ENCODE data around the gene SHFL.

SHFL gene

GRCh38 chr19:10110076-10110971, 24.2 kb downstream of the SHFL start:
- FAIRE-seq = no peak

- FAIRE-seq = no peak
Measured at GRCh38 chr19:10110972-10111317, 24.8 kb downstream of the SHFL start.

GRCh38 chr19:10111405-10111811, 25.3 kb downstream of the SHFL start, which contains the start of gene P2RY11:
Gene P2RY11 (plus strand): TSS chr19:10111693. CDS start chr19:10111722, 29 bp downstream.
- no peak for FAIRE-seq

- no peak for FAIRE-seq
Measured at GRCh38 chr19:10112037-10112761, 26.1 kb downstream of the SHFL start.

GRCh38 chr19:10112895-10113591, 26.9 kb downstream of the SHFL start:
- FAIRE-seq = no peak

- FAIRE-seq = no peak
Measured at GRCh38 chr19:10113592-10113963, 27.5 kb downstream of the SHFL start.

- no peak for FAIRE-seq
Measured at GRCh38 chr19:10113964-10114650, 28.0 kb downstream of the SHFL start.

- no peak for FAIRE-seq
Measured at GRCh38 chr19:10114651-10115391, 28.7 kb downstream of the SHFL start.

- no peak for FAIRE-seq
Measured at GRCh38 chr19:10115392-10116084, 29.4 kb downstream of the SHFL start.

- no peak for FAIRE-seq
Measured at GRCh38 chr19:10116085-10116865, 30.2 kb downstream of the SHFL start.

- no peak for FAIRE-seq
Measured at GRCh38 chr19:10116866-10117616, 30.9 kb downstream of the SHFL start.

GRCh38 chr19:10118960-10119359, 32.8 kb downstream of the SHFL start:
- no peak for FAIRE-seq

- no peak for FAIRE-seq
Measured at GRCh38 chr19:10120538-10121189, 34.5 kb downstream of the SHFL start.

- no peak for FAIRE-seq
Measured at GRCh38 chr19:10122045-10122444, 35.9 kb downstream of the SHFL start.

GRCh38 chr19:10124429-10124828, 38.3 kb downstream of the SHFL start:
- FAIRE-seq = no peak

- no peak for FAIRE-seq
Measured at GRCh38 chr19:10126213-10126639, 40.1 kb downstream of the SHFL start.

GRCh38 chr19:10132905-10133304, 46.8 kb downstream of the SHFL start:
- no peak for FAIRE-seq

GRCh38 chr19:10133596-10133995, 47.5 kb downstream of the SHFL start:
- FAIRE-seq = no peak

- FAIRE-seq = no peak
Measured at GRCh38 chr19:10134040-10134439, 47.9 kb downstream of the SHFL start.

Data from endometrium (tissue), 2 donors.